ENCODE data around the gene SH3BP2. TPM values are rescaled to one million over a fixed set of nuclear protein-coding genes. Genes with fewer than 3 reads are reported as not detected.

Gene SH3BP2
- total RNA-seq, 2 donors from 2014 or later: 54.3 to 75.2 TPM

DNA sequence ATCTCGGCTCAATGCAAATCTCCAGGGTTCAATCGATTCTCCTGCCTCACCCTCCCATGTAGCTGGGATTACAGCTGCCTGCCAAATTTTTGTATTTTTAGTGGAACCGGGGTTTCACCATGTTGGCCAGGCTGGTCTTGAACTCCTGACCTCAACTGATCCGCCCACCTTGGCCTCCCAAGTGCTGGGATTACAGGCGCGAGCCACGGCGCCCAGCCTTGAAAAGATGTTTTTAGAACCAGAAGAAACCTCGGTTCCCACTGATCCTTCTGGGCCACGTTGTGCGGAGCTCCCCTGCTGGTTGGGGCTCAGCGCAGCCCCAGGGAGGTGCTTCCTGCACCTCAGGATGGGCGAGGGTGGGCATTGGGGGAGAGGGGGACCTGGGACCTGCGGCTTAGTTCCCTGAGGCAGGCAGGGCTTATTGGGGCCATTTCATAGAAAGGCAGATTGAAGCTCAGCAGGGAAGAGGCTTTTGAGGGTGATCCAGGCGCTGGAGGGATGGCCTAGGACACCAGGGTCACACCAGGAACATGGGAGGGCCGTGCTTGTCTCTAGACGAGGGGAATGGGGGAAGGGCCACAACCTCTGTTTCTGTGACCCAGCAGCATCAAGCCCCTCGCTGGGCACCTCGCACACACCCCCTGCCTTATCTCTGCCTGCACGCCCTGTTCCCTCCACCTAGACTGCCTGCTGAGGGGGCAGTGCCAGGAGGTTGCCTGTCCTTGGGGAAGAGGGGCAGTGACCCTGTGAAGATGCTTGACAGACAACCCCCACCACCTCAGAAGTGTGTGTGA lies 44.4 kb downstream of the SH3BP2 start:
- DNase-seq: peak in 1 of 2 donors; percentile 9
- intact Hi-C loops (cut with DNase I, micrococcal nuclease): no loop called here
- peak; percentile 3 for ATAC-seq

DNA sequence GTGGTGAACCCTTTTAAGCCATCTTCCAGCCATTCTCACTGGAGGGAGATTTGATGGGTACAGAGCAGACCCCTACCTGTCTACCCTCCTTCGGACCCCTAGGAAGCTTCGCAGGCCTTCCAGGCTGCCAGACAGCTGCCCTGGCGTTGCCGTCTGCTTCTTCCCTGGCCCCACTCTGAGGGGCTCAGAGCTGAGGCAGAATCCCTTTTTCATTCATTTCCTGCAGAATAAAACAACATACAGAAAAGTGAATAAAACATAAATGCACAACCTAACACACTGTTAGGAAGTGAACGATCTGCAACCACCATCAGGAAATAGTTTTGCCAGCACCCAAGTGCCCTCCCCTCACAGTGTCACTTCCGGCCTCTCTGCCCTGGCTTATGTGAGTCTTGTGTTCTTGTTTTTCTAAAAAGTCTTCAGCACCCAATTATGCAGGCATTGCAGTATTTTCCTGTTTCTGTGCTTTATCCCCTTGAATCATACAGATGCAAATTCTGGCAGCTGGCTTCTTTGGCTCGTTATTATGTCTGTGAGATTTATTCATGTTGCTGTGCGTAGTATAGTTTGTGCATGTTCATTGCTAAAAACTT lies 45.1 kb downstream of the SH3BP2 start:
- ATAC-seq (peak; percentile 45), DNase-seq (peak in 1 of 2 donors; percentile 53)
- intact Hi-C loops (cut with DNase I, micrococcal nuclease): no loop called here

DNA sequence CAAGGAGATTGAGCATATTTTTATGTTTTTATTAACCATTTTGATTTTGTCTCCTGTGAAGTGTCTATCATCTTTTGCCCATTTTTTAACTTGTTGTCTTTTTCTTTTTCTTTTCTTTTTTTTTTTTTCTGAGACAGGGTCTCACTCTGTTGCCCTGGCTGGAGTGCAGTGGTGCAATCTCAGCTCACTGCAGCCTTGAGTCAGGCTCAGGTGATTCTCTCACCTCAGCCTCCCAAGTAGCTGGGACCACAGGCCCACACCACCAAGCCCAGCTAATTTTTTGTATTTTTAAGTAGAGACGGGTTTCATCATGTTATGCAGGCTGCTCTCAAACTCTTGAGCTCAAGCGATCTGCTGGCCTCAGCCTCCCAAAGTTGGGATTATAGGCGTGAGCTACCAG lies 46.2 kb downstream of the SH3BP2 start:
- no peak for DNase-seq
- intact Hi-C loops (cut with DNase I, micrococcal nuclease): no loop called here
- ATAC-seq: no peak

DNA sequence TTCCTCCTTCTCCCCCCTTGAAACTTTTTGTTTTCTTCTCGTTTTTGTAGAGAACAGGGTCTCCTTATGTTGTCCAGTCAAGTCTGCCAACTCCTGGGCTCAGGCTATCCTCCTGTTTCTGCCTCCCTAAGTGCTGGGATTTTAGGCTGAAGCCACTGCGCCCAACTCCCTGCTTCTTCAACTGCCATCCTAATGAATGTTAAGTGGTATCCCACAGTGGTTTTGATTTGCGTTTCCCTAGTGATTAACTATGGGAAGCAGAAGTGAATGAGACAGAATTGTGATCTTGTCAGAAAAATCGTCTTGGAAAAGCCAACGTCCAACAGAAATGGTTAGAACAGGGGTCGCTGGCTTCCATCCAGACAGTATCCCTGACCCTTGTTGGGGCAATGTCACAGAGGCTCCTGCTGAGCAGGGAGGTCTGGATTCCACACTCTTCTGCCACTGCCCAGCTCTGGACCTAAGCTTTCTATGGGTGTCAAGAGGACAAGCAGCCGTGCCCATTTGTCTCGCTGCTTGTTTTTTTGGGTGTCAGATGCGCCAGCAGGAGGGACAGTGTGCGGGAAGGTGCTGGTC lies 49.9 kb downstream of the SH3BP2 start:
- DNase-seq: peak in 1 of 2 donors; percentile 10
- ATAC-seq: peak; percentile 24
- intact Hi-C loops (cut with DNase I, micrococcal nuclease): no loop called here

DNA sequence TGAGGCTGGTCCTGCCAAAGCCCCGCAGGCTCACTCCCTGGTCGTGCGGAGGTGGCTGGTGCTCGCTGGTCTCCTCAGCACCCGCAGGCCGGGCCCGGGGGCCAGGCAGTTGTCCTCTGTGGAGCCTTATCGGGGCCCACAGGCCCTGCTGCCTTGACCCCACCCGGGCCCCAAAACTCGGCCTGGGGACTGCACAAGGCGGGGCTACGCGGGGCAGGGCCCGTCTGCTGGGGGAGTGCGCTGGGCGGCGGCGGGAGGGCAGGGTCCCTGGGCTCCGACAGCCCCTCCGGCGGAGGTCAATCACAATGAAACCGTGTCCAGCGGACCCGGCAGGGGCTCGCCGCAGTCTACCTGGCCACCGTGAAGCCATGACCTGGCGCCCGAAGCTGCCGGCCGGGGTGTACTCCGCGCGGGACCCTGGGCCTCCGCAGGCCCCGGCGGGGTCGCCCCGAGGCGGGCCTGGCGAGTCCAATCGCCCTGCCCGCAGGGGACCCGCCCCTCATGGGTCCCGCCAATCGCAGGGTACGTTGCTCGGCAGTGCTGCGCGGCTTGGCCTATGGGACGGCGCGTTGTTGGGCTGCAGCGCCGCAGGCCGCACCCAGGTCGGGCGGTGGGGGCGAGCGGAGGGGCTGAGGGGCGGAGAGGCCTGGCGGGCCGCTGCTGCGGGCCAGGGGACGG lies 50.5 kb downstream of the SH3BP2 start, which contains the start of gene ADD1:
Gene ADD1 (plus strand): TSS at position 582 of the 678 bp plus-strand sequence. CDS start 32,072 bp downstream, outside the sequence.
- DNase-seq (peak; percentile 89 to 90), ATAC-seq (peak; percentile 96)
- intact Hi-C loops (cut with DNase I, micrococcal nuclease): no loop called here

DNA sequence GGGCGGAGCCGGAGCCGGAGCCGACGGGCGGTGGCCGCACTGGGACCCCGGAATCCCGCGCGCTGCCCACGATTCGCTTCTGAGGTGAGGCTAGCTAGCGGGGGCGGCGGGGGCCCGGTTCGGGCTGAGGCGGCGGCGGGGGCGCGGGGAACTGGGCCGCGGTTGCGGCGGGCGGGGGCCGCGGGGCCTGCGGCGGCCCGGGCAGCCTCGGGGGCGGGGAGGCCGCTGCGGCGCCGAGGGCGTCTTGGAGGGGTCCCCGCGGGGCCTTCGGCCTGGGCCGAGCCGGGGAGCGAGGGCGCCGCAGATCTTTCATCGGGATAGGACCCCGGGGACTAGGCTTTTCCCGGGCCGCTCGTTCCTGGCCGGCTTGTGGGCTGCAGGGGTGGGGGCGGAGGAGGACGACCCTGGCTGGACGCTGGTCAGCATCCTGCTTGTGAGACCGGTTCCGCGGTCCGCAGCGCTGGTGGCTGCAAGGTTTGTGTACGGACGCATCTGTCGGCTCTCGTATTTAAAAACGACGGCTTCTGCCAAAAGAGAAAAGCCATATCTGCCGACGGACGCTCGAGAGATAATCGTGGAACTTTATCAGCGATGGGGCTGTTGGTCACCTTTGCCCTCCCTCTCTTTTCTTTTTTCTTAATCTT lies 51.2 kb downstream of the SH3BP2 start:
- DNase-seq (peak in 1 of 2 donors; percentile 63), ATAC-seq (peak; percentile 20)
- intact Hi-C loops (cut with DNase I, micrococcal nuclease): no loop called here

DNA sequence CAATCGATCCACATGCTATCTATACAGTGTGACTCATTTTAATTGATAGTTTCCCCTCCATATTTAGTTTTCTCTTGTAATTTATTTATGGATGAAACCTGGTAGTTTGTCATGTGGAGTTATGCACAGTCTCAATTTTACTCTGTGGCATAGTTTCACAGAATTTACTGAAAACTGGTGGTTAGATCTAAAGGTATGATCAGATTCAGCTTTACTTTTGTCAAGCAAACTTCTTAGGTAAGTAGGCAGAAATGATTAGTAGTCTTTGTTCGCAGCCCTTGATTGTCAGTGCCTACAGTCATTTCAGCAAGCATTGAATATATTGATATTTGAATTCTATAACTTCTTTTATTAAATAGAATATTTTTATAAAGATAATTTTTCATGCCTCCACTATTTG lies 53.3 kb downstream of the SH3BP2 start:
- ATAC-seq: no peak
- intact Hi-C loops (cut with DNase I, micrococcal nuclease): no loop called here
- DNase-seq: no peak

DNA sequence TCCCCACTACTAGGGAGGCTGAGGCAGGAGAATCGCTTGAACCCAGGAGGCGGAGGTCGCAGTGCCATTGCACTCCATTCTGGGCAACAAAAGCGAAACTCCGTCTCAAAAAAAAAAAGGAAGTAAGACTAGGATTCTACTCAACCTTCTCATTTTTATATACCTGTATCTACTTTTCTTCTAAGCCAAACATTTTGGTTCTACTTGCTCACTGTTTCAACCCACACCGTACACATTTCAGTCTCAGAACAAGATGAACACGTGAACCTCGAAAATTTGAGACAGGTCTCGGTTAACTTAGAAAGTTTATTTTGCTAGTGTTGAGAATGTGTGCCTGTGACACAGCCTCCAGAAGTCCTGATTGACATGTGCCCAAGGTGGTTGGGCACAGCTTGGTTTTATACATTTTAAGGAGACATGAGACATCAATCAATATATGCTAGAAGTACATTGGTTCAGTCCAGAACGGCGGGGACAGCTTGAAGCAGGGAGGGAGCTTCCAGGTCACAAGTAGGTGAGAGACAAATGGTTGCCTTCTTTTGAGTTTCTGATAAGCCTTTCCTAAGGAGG lies 54.5 kb downstream of the SH3BP2 start:
- intact Hi-C loops (cut with DNase I, micrococcal nuclease): no loop called here
- ATAC-seq (no peak), DNase-seq (no peak)

DNA sequence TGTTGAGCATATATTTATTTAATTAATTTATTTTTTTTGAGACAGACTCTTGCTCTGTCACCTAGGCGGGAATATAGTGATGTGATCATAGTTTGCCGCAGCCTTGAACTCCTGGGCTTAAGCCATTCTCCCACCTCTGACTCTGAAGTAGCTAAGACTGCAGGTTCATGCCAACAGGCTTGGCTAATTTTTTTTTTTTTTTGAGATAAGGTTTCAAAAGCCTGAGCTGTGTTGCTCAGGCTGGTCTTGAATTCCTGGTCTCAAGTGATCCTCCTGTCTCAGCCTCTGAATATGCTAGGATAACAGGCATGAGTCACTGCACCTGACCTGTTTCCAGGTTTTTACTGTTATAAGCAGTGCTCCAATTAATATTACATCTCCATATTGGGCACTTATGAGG lies 55.6 kb downstream of the SH3BP2 start:
- ATAC-seq (no peak), DNase-seq (no peak)
- intact Hi-C loops (cut with DNase I, micrococcal nuclease): no loop called here

DNA sequence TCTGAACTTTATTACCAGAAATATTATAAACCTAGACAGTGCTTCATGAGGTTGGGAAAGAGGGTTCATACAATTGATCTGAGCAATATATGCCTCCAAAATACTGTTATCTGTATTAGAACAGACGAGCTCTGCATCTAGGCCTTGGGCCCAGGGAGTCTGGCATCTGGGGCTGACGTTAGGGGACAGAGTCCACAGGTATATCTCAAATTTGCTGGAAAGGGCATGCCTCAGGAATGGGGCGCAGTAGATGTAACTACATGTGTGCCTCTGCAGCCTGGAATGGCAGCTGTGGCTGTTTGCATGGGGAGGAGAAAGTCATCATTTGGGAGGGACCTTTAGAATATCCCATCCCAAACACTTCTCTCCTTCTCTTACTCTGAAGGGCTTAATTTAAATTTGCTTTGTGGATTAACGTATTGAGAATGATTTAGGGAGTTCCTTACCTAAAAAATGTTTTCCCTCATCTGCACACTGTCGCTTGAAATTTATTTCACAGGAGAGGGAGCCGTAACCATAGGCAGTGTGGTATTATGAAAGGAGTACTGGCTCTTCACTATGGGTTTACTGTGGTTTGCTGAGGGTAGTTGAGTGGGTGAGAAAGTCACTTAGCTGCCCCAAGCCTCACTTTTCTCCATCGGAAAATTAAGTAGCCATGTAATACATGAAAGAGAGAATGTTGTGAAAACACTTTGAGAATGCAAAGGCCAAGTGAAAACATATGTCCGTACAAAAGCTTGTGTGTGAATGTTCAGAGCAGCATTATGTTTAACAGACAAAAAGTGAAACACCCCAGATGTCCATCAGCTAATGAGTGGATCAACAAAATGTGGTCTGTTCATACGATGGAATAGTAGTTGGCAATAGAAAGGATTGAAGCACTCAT lies 56.6 kb downstream of the SH3BP2 start:
- peak; percentile 73 for ATAC-seq
- intact Hi-C loops (cut with DNase I, micrococcal nuclease): no loop called here

DNA sequence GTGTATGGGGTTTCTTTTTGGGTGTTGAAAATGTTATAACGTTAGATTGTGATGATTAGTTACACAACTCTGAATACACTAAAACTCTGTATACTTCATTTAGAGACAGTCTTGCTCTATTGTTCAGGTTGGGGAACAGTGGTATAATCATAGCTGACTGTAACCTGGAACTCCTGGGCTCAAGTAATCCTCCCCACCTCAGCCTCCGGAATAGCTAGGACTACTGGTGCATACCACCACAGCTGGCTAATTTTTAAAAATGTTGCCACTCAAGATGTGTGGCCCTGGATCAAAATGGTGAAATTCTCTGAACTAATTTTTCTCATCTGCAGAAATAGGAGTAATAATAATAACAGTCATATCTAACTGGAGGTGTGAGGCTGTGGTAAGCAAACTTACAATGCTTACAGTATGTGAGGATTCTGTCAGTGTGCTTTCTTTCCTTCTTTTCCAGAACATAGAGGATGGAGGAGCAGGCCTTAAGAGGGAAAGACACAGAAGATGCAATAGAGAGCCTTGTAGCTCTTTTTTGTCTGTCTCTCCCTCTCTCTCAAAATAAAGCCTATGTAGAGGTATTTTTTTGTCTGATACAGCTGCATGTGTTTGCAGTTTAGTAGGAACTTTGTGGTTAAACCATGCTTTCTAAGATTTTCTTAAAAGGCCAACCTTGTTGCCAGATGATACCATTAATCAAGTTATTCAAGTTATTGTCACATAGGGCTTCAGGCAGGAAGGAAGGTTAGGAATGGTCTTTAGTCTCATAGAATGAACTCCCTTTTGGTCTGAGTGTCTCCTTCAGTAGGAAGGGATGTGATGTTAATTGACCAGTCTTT lies 58.3 kb downstream of the SH3BP2 start:
- intact Hi-C loops (cut with DNase I, micrococcal nuclease): no loop called here
- no peak for DNase-seq
- ATAC-seq: no peak

More for the DNA sequence above, 56.6 kb downstream of the SH3BP2 start:
- DNase-seq: no peak

DNA sequence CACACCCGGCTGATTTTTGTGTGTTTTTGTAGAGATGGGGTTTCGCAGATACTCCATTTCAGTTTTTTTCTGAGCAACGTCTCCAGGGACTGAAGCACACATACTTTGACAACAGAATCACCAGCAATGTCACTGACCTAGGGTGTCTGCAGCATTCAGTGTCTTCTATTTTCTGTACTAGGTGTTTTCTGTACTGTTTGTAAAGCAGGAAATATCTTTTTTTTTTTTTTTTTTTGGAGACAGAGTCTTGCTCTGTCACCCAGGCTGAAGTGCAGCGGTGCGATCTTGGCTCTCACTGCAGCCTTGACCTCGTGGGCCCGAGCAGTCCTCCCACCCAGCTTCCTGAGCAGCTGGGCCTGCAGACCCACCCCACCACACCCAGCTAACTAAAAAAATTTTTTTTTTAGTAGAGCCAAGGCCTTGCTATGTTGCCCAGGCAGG lies 59.6 kb downstream of the SH3BP2 start:
- intact Hi-C loops (cut with DNase I, micrococcal nuclease): no loop called here
- peak; percentile 76 for ATAC-seq
- DNase-seq: peak; percentile 50 to 64

DNA sequence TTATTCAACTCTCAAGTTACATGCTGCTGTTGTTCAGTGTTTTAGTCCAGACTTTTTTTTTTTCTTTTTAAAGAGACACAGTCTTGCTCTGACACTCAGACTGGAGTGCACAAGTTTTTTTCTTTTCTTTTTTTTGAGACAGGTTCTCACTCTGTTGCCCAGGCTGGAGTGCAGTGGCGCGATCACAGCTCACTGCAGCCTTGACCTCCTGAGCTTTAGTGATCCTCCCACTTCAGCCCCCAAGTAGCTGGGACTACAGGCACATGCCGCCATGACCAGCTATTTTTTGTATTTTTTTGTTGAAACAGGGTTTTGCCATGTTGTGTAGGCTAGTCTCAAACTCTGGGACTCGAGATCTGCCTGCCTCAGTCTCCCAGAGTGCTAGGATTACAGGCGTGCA lies 62.7 kb downstream of the SH3BP2 start:
- intact Hi-C loops (cut with DNase I, micrococcal nuclease): no loop called here
- DNase-seq (no peak), ATAC-seq (no peak)

DNA sequence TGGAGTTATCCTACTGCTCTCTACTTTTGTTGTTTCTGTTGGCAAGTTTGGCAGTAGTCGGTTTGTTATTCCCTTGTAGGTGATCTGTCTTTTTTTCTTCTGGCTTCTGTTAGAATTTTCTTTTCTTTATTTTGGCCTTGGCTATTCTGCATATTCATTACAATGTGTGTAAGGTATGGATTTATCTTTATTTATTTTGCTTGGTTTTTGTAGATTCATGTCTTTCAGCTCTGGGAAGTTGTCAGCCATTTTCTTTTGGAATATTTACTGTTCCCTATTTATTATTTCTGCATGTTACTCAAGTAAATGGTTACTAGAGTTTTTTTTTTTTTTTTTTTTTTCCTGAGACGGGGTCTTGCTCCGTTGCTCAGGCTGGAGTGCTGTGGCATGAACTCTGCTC lies 63.4 kb downstream of the SH3BP2 start:
- intact Hi-C loops (cut with DNase I, micrococcal nuclease): no loop called here
- DNase-seq (no peak), ATAC-seq (no peak)

DNA sequence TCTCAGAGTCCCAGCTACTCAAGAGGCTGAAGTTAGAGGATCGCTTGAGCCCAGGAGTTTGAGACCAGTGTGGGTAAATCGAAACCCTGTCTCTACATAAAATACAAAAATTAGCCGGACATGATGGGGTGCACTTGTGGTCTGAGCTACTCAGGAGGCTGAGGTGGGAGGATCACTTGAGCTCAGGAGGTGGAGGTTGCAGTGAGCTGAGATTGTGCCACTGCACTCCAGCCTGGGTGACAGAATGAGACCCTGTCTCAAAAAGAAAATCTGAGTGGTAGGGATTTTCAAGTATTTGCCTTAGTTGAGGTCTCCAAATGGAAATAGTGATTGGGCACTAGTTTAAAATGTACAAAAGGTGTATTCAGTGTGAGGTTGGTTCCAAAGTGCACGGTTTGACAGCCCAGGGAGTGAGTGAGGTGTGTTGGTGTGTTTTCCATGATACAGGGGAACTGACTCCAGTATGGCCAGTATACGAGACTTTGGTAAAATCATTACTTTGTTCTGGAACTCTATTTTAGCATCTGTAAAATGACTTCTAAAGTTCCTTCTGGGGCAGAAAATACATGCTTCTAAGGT lies 64.6 kb downstream of the SH3BP2 start:
- ATAC-seq (peak; percentile 56), DNase-seq (no peak)
- intact Hi-C loops (cut with DNase I, micrococcal nuclease): no loop called here

DNA sequence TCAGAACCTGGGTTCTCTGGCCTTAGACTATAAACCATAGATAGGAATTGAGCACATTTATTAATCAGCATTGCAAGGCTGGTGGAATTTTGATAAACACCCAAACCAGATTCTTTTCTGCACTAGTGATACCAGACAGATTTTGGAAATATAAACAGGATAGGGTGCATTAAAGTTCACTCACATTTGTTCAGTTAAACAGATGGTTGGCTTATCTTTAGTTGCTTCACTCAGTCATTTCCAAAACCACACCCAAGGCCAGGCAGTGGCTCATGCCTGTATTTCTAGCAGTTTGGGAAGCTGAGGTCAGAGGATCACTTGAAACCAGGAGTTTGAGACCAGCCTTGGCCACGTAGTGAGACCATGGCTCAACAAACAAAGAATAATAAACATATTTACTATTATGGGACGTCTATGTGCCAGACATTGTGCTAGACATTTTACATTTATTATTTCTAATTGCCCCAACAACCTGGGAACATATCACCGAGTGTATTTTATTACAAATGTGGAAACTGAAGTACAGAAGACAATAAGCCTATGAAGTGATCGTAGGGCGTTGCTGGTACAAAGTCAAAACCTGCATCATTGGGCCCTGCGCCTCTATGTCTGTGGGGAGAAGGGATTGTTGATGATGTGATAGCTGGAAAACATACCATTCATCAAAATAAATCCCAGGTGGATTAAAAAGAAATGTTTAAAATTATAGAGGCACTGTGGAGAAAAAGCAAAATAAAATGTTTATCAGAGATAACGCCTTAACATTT lies 65.7 kb downstream of the SH3BP2 start:
- DNase-seq: no peak
- intact Hi-C loops (cut with DNase I, micrococcal nuclease): no loop called here
- peak; percentile 78 for ATAC-seq

All from left colon (tissue), 2 donors.